ENCODE results near the gene PLEKHA3.
A peak's percentile ranks its signal among the peaks of the same experiment; 100 is the strongest.
"Not testable (repeated sequence)": the region's sequence is repeated elsewhere in the genome, so short reads cannot be mapped to it uniquely, and the experiment has no call there.

PLEKHA3 gene

DNA sequence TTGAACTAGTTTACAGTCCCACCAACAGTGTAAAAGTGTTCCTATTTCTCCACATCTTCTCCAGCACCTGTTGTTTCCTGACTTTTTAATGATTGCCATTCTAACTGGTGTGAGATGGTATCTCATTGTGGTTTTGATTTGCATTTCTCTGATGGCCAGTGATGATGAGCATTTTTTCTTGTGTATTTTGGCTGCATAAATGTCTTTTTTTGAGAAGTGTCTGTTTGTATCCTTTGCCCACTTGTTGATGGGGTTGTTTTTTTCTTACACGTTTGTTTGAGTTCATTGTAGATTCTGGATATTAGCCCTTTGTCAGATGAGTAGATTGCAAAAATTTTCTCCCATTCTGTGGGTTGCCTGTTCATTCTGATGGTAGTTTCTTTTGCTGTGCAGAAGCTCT, 45.2 kb downstream of the PLEKHA3 start:
- DNase-seq (ENCODE audit: low spot score) = not testable (repeated sequence)

DNA sequence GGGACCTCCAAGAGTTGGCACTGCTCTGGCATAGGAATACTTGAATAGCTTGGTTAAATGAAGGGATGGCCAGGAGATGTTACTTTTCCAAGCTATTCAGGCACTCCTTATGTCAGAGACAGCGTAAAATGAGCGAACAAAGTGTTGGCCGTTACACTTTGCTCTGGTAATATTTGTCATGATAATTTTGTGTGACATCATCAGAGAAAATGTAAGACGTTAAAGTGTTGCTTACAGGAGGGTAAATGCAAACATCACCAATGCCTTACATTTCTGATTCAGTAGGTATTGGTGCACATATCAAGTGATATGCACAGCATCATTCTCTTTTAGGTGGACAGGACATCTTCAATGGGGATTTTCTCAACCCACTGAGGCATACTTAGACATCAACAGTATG, 46.0 kb downstream of the PLEKHA3 start:
- no peak for DNase-seq (ENCODE audit: low spot score)

DNA sequence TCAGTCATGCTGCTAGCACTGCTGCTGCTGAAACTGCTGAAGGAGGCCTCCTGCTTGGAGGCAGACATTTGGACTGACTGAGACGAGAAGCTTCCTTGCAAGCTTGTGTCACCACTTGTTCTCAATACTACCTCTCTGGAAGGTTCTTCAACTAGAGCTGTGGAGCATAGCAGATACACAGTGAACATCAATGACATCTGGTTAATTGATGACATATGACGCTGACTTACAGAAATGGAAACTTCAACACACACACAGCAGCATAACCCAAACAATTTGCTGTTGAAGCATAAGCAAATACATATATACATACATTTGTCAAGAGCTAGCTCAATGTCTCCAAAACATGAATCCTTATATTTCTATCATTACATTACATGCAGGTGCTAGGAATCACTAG, 47.3 kb downstream of the PLEKHA3 start:
- no peak for DNase-seq (ENCODE audit: low spot score)

DNA sequence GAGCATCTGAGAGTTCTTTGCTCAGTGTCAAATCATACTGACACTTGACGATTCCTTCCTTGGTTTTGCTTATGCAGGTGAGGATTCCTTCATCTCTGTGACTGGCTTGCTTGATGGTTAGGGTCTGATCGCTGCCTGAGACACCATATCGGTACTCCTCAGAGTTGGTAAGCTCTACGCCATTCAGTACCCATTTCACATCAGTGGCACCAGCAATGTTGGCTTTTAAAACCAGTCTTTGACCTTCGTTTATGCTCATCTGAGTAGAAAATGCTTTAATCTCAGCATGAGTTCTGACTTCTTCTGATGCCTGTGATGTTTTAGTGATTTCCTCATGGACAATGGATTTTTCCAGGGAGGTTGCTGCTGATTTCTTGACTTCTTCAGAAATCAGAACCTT, 48.4 kb downstream of the PLEKHA3 start:
- no peak for DNase-seq (ENCODE audit: low spot score)

DNA sequence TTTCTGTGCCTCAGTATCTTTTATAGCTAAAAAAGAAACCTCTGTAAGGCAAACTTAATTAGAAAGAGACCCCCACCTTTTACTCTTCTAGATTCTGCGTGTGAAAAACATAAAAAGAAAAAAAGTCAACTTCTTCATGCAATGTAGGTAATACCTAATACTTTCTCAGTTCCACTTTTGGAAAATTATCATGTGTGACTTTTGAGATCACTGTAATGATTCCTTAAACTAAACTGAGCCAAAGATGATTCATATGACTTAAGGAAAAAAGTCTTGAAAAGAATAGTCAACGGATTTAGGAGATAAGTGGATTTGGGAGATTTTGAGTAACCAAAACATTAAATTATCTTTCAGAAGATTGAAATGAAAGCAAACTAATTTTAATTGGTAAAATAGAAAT, 48.9 kb downstream of the PLEKHA3 start:
- DNase-seq (ENCODE audit: low spot score) = no peak

DNA sequence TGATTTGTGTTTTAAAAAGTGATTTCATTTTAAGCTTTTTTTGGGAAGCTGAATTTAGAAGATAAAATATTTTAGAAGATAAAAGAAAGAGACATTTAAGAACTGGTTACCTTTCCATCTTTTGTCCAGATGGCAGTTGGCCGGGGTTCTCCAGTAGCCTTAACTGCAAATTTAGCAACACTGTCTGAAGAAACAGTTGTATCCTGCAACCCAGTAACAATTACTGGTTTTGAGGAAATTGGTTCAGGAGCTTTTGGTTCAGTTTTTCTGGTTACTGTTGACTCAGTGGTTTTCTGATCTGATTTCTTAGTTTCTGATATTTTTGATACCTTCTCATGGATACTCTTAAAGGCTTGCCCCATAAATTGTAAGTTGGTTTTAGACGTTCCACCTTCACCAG, 49.9 kb downstream of the PLEKHA3 start:
- DNase-seq (ENCODE audit: low spot score) = no peak

DNA sequence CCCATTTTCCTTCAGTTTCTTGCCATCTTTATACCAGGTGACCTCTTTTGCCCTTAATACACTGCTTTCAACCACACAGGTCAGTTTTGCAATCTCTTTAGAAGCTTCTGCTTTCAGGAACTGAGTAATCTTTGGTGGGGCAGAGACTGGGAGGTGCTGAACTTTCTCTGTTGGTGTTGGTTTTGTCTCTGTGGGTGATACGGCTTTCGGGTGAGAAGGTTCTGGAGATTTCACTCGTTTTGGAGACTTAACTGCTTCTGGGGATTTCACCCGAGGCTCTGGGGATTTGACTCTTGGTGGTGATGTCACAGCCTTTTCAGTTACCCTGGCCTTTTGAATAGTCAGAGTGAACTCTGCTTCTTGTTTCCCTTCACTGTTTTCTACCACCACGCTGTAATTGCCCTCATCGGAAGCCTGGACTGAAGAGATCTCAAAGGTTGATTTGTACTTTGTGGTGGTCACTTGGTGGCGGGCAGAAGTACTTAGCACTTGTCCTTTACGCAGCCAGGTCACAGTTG, 50.4 kb downstream of the PLEKHA3 start:
- no peak for DNase-seq (ENCODE audit: low spot score)

DNA sequence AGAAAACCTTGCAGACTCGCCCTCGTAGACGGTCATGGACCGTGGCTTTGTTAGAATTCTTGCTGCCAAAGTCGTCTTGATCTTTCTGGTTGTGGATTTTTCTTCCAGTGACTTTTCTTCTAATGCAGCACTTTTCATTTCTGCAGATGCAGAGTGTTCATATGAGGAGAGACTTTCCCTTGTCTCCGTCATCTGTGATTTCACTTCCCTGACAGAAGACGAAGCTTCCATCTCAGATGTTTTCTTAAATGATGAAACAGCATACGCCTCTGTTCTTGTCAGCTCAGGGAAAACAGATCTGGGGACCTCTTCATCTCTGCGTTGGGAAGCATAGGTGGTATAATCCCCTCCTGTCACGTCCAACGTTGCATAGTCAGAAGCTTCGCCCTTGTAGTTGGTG, 50.9 kb downstream of the PLEKHA3 start:
- DNase-seq (ENCODE audit: low spot score) = no peak

DNA sequence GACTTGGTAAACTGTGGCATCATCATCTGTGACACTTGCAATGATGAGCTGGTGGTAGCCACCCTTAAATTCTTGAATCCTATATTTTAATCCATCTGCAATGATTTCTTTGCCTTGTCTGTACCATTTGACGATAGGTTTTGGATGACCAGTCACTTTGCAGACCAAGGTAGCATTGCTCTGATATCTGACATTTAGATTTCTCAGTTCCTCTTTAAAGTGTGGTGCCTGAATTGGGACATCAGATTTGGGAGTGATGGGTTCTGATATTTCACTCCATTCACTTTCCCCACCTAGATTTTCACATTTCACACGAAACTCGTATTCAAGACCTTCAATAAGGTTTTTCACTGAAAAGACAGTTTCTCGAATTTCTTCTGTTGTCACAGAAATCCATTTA, 55.8 kb downstream of the PLEKHA3 start:
- no peak for DNase-seq (ENCODE audit: low spot score)

DNA sequence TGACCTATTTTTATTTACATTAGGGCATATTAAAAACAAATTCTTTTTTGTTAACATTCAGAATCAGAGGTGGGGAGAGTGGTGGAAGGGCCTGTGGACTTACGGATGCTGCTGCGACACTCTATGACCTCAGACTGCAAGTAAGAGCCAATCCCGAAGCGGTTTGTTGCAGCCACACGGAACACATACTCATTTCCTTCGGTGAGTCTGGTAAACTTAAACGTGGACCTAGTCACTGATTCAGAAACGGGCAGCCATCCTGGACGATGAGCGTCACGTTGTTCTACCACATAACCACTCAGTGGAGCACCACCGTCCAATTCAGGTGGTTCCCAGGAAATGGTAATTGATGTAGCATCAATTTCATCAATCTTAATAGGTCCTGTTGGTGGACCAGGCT, 61.9 kb downstream of the PLEKHA3 start:
- no peak for DNase-seq (ENCODE audit: low spot score)

DNA sequence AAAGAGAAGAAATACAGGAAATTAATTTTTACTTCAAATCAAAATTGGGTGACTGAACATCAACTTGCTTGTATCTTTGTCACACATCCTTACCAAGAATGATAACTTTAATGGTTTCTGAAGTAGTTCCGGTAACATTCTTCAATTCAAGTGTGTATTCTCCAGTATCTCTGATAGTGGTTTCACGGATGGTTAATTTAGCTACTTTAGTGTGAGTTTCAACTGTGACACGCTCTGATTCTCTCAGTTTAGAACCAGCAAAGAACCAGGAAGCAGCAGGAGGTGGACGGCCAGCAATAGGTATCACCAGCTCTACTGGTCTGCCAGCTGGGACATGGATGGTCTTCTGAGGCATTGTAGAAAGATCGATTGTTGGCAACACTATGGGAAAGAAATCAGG, 62.3 kb downstream of the PLEKHA3 start:
- no peak for DNase-seq (ENCODE audit: low spot score)

DNA sequence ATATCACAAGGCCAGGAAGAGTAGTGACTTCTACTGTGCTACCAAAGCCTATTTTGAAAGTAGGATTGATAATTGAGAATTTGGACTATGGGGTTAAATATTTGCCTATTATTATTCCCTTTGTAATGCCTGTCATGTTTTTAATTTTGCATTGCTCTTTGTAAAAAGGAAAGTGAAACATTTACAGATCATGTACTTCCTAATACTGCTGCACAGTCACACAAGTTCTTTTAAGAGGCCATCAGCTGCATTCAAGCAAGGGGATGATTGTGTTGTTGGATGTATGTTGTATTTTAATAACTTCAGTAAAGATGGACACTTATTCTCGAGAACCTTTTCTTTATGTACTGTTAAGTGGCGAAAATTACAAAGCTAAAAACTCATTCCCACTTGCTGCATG, 70.1 kb downstream of the PLEKHA3 start:
- DNase-seq (ENCODE audit: low spot score) = no peak

DNA sequence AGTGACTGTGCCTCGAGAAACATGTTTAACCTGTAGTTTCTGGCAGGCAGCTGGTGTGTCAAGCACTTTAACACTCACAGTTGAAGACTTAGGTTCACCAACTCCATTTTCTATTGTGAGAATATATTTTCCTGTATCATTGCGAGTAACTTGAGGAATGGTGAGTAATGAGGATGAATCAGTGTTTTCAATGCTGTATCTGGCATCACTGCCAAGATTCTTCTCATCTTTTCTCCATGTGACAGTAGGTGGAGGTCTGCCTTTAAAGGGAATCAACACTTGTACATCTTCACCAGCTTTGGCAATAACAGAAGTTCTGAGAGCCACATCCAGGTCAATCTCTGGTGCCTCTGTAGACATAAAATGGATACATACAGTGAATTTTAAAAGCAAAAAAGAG, 72.8 kb downstream of the PLEKHA3 start:
- DNase-seq (ENCODE audit: low spot score) = peak; percentile 81

Measured in GM03348 (cell line).